ENCODE results near the gene BATF. TPM values are rescaled to one million over a fixed set of nuclear protein-coding genes. Genes with fewer than 3 reads are reported as not detected.

BATF gene
- total and polyA plus RNA-seq, 2 of the 8 experiments (the other 6 are each of a cell fraction or from before 2014, with no cell fraction given) = not detected

DNA sequence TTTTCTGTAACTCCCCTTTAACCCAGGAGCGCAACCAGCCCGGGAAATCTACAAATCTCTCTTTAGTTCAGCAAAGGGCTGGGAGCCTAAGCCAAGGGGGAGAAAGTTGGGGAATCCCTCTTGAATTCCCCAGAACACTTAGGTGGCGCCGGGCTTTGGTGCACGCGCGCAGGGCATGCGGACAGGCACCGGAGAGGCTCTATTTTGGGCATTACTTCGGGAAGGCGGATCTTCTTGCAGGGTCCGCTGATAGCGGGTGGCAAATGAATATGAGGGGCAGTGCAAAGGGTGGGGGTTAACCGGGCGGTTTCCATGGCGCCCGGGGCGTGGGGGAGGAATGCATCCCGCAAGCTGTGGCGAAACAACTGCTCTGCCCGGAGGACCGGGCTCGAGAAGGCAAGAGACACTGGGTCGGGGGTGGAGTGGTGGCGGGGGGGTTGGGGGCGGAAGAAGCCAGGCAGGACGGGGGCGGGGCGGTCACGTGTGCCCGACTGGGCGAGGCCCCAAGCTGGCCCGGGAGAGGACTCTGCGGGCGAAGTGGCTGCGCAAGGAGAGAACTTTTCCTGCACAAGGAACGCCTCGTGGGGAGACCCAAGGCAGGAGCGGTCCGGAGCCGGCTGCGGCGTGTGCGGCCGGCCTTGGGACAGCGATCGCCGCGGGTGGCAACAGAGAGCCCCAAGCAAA, 56.0 kb downstream of the BATF start, which contains the start of gene FLVCR2:
Gene FLVCR2 (plus strand): TSS at position 519 of the 684 bp plus-strand sequence. CDS start 353 bp downstream, outside the sequence.
- H2BK12ac ChIP-seq (ENCODE audit: low read depth, low read length) = peak within 1 kb of the TSS; percentile 85; the same call in 1 of the 2 replicates
- CTCF ChIA-PET (ENCODE audit: partially characterized antibody) = interaction anchor here (0.6 to 19.5 kb wide), 37 partner anchors 9 to 498 kb away, joined by 3 to 348 read pairs (median 5); partner anchors contain the start of genes ERG28 and TTLL5
- H3K14ac ChIP-seq (ENCODE audit: insufficient read length) = no peak within 1 kb of the TSS
- peak within 1 kb of the TSS; percentile 30; the same call in 1 of the 2 replicates for H2BK5ac ChIP-seq (ENCODE audit: low read depth, low read length)
- peak within 1 kb of the TSS; percentile 54 to 92 for H3K4me2 ChIP-seq (ENCODE audit: insufficient read depth in 1 of 2, low read depth in 2 of 2, low read length in 2 of 2)
- H3K9ac ChIP-seq (replicated peaks in 1 of 4; ENCODE audit: extremely low read depth in 1 of 4, low read depth in 3 of 4, low read length in 3 of 4) = peak within 1 kb of the TSS in 2 of 4 experiments; percentile 38 to 44; a peak in 4 of 7 replicates
- no peak for FAIRE-seq
- peak in 1 of 2 experiments; percentile 75 for DNase-seq (ENCODE audit: low read depth in 1 of 2, low spot score in 2 of 2)
- POLR2A ChIA-PET (ENCODE audit: partially characterized antibody) = interaction anchor here (0.8 to 3.3 kb wide), 11 partner anchors 9 to 91 kb away, joined by 3 to 22 read pairs (median 4); partner anchors contain the start of genes ERG28 and TTLL5
- peak within 1 kb of the TSS; percentile 46 to 83 (median 72) for H3K4me3 ChIP-seq (ENCODE audit: extremely low read depth in 1 of 4, insufficient read depth in 2 of 4, low read depth in 3 of 4, low read length in 4 of 4)
- WGBS, 2 experiments (ENCODE audit: extremely low coverage in 1 of 2, insufficient coverage in 1 of 2, insufficient read length in 1 of 2, insufficient replicate concordance in 2 of 2, low coverage in 1 of 2, low lambda C conversion rate in 2 of 2, missing lambda C conversion rate in 1 of 2) = 1% methylated on average over 40 of the region's 49 CpGs; no CpG with 5 or more reads in 1 of the 2 experiments
- peak within 1 kb of the TSS; percentile 39 for H4K91ac ChIP-seq (replicated peaks; ENCODE audit: insufficient read length, low read length)
- no peak within 1 kb of the TSS; the same call in 1 of the 2 replicates for H4K8ac ChIP-seq (ENCODE audit: extremely low read depth, insufficient read depth, low read length)
- no peak within 1 kb of the TSS; the same call in 1 of the 2 replicates for H2BK20ac ChIP-seq (ENCODE audit: low read length)
- H3K36me3 ChIP-seq (ENCODE audit: control insufficient read depth in 2 of 4, insufficient read depth in 4 of 4, low read length in 3 of 4) = no peaks in the 10 kb centered on the region
- H3K79me2 ChIP-seq (ENCODE audit: control insufficient read depth in 1 of 2, insufficient read depth in 2 of 2, low read length in 2 of 2) = no peaks in the 10 kb centered on the region
- H3K56ac ChIP-seq (replicated peaks; ENCODE audit: insufficient read length, low read depth, low read length) = peak within 1 kb of the TSS; percentile 46
- H3K23ac ChIP-seq (ENCODE audit: insufficient read length) = no peak within 1 kb of the TSS
- H3K27ac ChIP-seq (ENCODE audit: low read depth, low read length) = no peak within 1 kb of the TSS
- H3K4ac ChIP-seq (replicated peaks; ENCODE audit: insufficient read length, low read depth, low read length) = no peak within 1 kb of the TSS
- no peaks in the 10 kb centered on the region for H4K20me1 ChIP-seq (replicated peaks in 1 of 2; ENCODE audit: control insufficient read depth in 1 of 2, insufficient read depth in 2 of 2, low read length in 2 of 2)
- H3K27me3 ChIP-seq (replicated peaks in 1 of 4; ENCODE audit: control insufficient read depth in 3 of 4, extremely low read depth in 1 of 4, insufficient read depth in 3 of 4, low read length in 3 of 4) = peaks cover 0 to 8% (median 5%) of the 10 kb centered on the region in 4 experiments; a peak in 6 of 7 replicates
- H2AK5ac ChIP-seq (ENCODE audit: low read depth, low read length) = no peak within 1 kb of the TSS
- H4K5ac ChIP-seq (ENCODE audit: insufficient read length, low read depth, low read length) = no peak within 1 kb of the TSS
- H2AFZ ChIP-seq (ENCODE audit: low read length) = peak within 1 kb of the TSS; percentile 97
- H3K23me2 ChIP-seq (ENCODE audit: low read depth, low read length) = peaks cover 15% of the 10 kb centered on the region; the same call in 1 of the 2 replicates
- H3K79me1 ChIP-seq (ENCODE audit: low read depth, low read length) = no peaks in the 10 kb centered on the region
- H3K18ac ChIP-seq (ENCODE audit: extremely low read depth, low read length) = peak within 1 kb of the TSS; percentile 76
- peak within 1 kb of the TSS; percentile 76; the same call in 1 of the 2 replicates for H2BK15ac ChIP-seq (ENCODE audit: low read length)
- H3K4me1 ChIP-seq (replicated peaks in 1 of 4; ENCODE audit: control insufficient read depth in 3 of 4, insufficient read depth in 4 of 4, low read length in 3 of 4) = peaks cover 0 to 13% (median 4%) of the 10 kb centered on the region in 4 experiments; a peak in 4 of 7 replicates
- H2BK120ac ChIP-seq (replicated peaks; ENCODE audit: low read depth, low read length) = no peak within 1 kb of the TSS
- no peaks in the 10 kb centered on the region for H3K9me3 ChIP-seq (ENCODE audit: insufficient read depth in 2 of 2, low read depth in 1 of 2, low read length in 1 of 2)
- TF ChIP-seq HDAC2 (IDR thresholded peaks at IDR 0.05; ENCODE audit: borderline replicate concordance in 1 of 2, low read depth in 2 of 2, low read length in 2 of 2) (peak in 1 of 2 experiments; percentile 20; a peak in 1 of 4 replicates), ASH2L (IDR thresholded peaks at IDR 0.05; ENCODE audit: low read length) (no peak), SUZ12 (IDR thresholded peaks at IDR 0.05; ENCODE audit: low read length) (0 out of 2 replicates have a peak, but pooled peaks have one; percentile 2), SP4 (IDR thresholded peaks at IDR 0.05; ENCODE audit: low read length) (no peak), SAP30 (IDR thresholded peaks at IDR 0.05; ENCODE audit: insufficient read depth, insufficient replicate concordance, low read length) (peak; percentile 35), SIN3A (conservative IDR thresholded peaks at IDR 0.05 in 1 of 2, IDR thresholded peaks at IDR 0.05 in 1 of 2; ENCODE audit: low read depth in 1 of 2, low read length in 2 of 2) (peak in 1 of 2 experiments; percentile 13; a peak in 1 of 4 replicates)
- TF ChIP-seq, protein P1, sequence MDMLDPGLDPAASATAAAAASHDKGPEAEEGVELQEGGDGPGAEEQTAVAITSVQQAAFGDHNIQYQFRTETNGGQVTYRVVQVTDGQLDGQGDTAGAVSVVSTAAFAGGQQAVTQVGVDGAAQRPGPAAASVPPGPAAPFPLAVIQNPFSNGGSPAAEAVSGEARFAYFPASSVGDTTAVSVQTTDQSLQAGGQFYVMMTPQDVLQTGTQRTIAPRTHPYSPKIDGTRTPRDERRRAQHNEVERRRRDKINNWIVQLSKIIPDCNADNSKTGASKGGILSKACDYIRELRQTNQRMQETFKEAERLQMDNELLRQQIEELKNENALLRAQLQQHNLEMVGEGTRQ (IDR thresholded peaks at IDR 0.05; ENCODE audit: low read length) = peak; percentile 61
- TF ChIP-seq, protein P2, sequence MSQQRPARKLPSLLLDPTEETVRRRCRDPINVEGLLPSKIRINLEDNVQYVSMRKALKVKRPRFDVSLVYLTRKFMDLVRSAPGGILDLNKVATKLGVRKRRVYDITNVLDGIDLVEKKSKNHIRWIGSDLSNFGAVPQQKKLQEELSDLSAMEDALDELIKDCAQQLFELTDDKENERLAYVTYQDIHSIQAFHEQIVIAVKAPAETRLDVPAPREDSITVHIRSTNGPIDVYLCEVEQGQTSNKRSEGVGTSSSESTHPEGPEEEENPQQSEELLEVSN (IDR thresholded peaks at IDR 0.05) = peak; percentile 23; the same call in 1 of the 2 replicates

Measured in H1 (cell line).